Testis (tissue), 2 donors: ENCODE results near the gene PACSIN1.

ENCODE experiments used
- CTCF ChIP-seq, 3 experiments: fragments of 450-650 bp in 2 of 3; fragments of 200-600 bp in 1 of 3; sonication (generic) in 1 of 3; IDR thresholded peaks; one replicate each; pipeline ENCODE4 v1.5.1; 2016 to 2019; ENCODE audit warnings: antibody characterized with exemption in 3 of 3, mild to moderate bottlenecking in 2 of 3, moderate library complexity in 1 of 3
- POLR2A ChIP-seq: fragments of 450-650 bp; IDR thresholded peaks from one replicate; pipeline ENCODE4 v1.6.1; 2017; ENCODE audit warnings: antibody characterized with exemption, mild to moderate bottlenecking, moderate library complexity

GRCh38 chr6:34526241-34526972 lies 60.5 kb downstream of the PACSIN1 start:
- TF ChIP-seq CTCF (IDR thresholded peaks at IDR 0.05) = no peak
- TF ChIP-seq POLR2A = no peak
